ENCODE results near the gene PROX2.

Gene PROX2

DNA sequence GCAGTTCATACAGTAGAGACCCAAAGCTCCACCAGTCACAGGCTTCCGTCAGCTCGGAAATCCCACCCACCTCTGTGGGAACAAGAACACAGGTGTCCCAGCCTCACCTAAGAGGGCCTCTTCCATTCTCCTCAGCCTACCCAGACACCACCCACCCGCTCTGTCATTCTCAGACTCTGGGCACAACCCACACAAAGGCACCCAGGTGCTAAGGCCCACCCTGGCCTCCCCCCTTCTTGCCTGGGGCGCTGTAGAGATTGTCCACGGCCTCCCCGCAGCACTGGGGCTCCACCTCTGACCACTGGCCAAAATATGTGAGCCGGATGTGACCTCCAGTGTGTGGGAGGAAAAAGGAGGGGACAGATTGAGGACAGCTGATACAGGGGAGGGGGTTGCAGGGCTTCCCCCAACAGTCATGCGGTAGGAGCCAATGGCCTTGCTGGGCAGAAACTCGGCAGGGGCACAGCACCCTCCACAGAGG, 33.0 kb upstream of the PROX2 start:
- no peak for DNase-seq

- DNase-seq: no peak
Measured at GRCh38 chr14:74907744-74908143, 31.8 kb upstream of the PROX2 start.

- DNase-seq: no peak
Measured at GRCh38 chr14:74906925-74907521, 31.1 kb upstream of the PROX2 start.

DNA sequence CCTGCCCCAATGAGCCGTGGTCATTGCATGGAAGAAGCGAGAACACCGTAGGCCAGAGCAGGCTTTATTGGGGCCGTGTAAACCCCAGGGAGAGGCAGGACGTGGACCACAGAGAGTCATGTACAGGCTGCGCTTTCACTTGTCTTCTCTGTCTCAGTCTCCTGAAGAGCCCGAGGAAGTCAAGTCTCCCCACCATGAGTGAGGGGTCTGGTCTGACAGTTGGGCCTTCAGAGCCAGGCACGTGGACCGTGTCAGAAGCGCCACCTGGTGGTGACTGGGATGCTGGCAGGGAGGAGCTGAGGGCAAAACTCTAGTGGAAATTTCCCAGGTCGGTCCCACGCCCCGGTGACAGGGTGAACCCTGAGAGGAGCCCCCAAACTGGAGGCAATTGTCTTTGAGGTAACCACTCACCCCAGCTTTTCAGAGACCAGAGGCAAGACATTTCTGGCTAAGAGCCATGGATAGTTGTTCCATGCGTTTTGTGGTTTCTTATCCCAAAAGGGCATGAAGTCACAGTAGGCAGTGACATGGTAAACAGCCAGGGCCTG, 29.7 kb upstream of the PROX2 start:
- DNase-seq: peak; percentile 93

- DNase-seq: no peak
Measured at GRCh38 chr14:74904635-74905503, 28.9 kb upstream of the PROX2 start.

DNA sequence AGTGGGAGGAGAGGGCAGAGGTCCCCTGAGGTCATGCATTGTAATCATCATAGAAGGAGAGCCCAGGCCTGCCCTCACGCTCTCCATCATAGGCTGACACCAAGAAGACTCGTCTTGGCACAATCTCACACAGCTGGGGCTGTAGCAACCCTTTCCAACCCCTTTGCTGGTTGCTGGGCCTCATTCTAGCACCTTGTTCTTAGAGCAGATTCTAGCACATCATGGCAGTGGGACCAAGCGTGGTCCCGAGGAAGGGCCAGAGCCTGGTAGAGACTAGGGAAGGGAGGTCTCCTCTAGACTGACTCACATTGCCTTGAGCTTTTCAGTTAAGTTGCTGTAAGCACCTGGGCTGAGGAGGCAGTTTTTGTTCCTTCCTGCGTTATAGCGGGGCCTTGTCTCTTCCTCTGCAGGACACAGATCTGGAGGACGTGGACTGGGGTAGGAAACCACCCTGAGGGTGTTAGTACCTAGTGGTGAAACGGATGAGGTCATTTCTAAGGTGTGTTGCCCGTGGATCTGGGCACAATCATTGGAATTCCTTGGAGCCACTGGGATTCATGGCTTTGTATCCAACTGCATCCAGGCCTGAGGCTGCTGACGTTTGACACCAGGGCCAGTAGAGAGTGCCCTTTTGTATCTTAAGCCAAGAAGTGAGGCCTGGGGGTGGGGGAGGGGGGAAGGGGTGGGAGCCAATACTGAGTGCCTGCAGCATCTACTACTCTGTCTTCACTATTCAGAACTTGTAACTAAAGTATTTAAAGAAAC, 27.2 kb upstream of the PROX2 start:
- no peak for DNase-seq

- no peak for DNase-seq
Measured at GRCh38 chr14:74898694-74899093, 22.7 kb upstream of the PROX2 start.

DNA sequence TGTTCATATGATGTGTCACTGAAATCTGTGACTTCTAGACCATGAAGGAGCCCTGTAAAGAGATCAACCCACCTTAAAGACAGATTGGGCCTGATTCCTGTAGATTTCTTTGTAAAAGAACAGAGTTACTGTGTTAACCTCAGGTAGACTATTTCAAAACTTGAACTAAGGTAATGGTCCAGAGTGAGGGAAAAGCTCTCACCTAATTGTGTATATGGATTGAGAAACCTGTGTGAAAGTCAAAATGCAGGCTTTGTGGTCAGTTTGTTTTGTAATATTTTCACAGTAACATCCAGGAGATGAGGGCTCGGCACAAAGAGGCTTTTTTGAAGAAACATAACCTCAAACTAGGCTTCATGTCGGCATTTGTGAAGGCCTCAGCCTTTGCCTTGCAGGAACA, 22.1 kb upstream of the PROX2 start:
- no peak for DNase-seq

GRCh38 chr14:74897642-74898041, 21.7 kb upstream of the PROX2 start:
- DNase-seq: no peak

DNA sequence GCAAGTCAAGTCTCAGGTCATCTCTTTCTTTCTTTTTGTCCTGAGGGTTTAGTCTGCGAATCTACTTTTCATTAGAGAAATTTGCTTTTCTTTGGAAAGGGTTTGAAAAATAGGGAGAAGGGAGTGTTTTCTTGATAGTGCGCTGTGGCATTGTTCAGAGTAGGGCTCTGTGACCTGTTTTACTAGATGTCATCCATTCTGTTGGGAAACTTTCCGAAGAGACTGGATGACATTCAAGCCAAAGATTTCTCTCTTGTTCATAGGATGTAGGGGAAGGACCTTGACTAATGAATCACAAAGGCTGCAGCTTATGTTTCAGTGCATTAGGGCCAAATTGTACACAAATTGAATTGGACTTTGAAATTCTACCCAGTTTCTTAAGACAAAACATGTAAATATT, 20.5 kb upstream of the PROX2 start:
- no peak for DNase-seq

DNA sequence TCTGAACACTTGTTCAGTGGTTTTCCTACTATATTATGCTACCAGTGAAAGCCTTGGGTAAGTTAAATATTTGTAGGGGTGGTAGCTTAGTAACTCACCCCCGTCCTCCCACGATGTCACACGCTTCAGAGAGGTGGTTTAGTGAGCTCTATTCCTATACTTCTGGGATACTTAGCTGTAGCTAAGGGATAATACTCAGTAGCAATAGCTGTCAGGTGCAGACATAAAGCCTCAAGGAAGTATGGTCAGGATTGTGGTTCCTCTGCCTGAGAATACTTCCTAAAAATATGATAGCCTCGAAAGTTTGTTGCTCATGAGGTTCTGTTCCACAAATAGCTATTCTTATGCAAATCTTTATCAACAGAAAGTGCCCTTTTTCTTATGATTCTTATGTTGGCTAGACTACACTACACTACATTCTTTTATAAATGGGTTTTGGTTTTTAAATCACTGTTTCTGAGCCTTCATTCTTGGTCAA, 17.7 kb upstream of the PROX2 start:
- no peak for DNase-seq

DNA sequence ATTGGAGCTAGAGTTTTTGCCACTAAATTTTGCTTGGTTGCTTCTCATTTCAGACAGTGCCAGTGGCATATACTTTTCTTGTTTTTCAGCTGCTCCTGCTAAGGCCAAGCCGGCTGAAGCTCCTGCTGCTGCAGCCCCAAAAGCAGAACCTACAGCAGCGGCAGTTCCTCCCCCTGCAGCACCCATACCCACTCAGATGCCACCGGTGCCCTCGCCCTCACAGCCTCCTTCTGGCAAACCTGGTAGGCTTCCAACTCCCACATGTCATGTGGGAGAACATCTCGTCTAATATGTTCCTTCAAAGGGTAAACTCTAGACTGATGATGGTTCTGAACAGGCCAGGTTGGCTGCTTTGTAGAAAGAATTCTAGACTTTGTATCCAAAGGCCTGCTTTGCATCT, 16.8 kb upstream of the PROX2 start:
- DNase-seq: no peak

GRCh38 chr14:74891870-74892269, 15.9 kb upstream of the PROX2 start:
- no peak for DNase-seq

DNA sequence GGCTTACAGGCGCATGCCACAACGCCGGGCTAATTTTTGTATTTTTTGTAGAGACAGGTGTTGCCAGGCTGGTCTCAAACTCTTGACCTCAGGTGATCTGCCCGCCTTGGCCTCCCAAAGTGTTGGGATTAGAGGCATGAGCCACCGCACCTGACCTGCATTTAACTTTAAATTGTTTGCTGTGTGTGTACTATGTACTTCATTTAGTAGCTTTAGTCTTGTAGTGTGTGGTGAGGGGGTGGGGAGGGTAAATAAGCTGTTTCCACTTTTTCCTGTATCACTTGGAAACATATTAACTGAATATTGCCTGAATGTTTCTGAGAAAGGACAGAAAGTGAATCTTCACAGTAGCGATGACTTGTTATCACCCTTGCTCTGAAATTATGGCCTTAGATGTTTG, 14.3 kb upstream of the PROX2 start:
- no peak for DNase-seq

DNA sequence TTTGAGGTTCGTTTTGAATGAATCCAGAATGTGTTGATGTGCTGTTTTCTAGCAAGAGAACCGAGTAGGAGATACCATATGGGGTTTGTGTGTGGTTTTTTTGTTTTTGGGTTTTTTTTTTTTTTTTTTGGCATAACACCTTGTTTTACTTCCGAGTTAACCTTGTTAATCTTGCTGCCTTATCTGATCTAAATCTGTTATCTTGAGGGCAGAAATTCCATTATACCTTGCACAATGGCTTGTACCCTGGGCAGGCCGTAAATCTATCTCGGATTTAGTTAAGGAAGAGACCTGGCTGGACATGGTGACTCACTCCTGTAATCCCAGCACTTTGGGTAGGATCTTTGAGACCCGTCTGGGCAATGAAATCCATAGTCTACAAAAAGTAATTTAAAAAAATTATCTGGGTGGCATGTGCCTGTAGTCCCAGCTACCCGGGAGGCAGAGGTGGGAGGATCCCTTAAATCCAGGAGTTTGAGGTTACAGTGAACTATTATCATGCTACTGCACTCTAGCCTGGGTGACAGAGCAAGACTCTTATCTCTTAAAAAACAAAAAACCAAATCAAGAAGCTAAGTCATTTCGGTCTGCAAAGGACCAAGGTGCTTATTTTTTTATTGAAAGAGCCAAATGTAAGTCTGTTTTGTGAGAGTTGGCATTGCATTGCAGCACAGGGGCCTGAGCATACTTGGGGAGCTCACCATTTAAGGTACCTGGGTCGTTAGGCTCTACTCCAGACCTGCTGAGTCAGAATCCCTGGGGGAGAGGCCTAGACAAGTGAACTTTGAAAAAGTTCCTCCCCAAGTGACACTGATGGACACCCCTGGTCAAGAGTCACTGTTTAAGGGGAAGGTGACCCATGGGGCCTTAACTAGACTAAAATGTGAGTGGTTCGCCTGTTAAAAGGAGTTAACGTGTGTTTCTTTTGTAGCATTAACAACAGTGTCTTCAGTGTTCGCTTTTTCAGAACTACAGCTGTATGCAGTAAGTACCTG, 12.5 kb upstream of the PROX2 start:
- no peak for DNase-seq

DNA sequence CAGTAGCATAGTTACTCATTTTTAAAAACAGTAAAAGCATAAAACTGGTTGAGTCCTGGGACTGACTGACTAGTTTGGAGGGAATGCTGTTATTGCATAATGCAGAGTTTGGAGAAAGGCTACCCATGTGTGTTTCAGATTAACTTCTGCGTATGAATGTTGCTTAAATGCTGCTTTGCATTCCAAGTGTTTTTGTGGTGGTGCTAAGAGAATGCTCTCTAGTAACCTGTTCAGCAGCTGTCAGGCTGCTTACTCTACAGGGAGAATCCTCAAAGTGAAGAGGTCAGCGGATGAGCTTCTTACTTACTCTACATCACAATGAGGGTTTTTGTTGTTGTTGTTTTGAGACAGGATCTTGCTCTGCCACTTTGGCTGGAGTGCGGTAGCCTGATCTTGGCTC, 10.1 kb upstream of the PROX2 start:
- DNase-seq: no peak

DNA sequence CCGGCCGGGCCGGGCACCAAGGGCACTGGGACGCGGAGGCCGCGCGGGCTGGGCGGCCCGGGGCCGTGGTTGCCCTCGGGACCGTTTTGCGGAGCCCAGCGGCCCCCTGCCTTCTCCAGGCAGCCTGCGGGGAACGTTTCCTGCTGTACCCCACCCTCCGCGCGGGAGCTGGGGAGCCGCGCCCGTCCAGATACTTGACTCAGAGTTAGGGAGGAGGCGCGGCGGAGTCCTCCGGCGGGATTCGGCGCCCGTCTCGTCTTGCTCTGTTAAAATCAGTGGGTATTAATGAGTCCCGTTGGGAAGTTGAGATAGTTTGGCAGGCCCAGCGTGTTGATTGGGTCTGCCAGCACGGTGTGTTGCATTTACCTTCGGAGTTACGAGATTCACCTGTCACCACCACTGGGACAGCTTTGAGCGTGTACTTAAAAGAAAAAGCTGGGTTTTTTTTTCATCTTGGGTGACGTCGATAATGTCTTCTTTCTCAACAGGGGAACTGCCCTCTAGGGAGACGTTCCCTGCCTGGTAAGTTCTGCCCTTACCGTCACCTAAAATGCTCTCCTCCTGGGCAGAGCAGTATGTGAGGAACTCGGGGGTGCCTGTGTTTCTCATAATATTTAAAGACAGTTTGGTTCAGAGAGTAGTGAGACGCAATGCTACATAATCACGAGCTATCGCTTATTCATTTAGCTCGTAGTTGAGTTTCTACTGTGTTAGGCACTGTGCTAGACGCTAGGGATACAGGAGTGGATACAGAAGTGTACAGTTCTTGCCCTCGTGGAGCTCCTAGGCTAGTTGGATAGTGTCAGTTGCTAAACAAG, 6.4 kb upstream of the PROX2 start:
- DNase-seq: peak; percentile 85

GRCh38 chr14:74881431-74882102, 5.6 kb upstream of the PROX2 start, which contains the start of gene DLST:
TSS of gene DLST (plus strand) at chr14:74881916. CDS start at chr14:74881954, 38 bp downstream.
- peak; percentile 95 for DNase-seq

GRCh38 chr14:74879427-74880182, 3.7 kb upstream of the PROX2 start:
- DNase-seq: no peak

- DNase-seq: no peak
Measured at GRCh38 chr14:74875204-74875603, 741 bp downstream of the PROX2 start.
